ENCODE results near the gene RBM33.

- no peak for TF ChIP-seq POLR2A (IDR thresholded peaks at IDR 0.05; ENCODE audit: low read length)
- TF ChIP-seq GATA1 (IDR thresholded peaks at IDR 0.05; ENCODE audit: low read depth, low read length) = no peak
Measured at GRCh38 chr7:155700847-155701246, 56.4 kb downstream of the RBM33 start.
